Globus pallidus (tissue), 1 donor: ENCODE measurements around the gene TMEM108.

Experiments
- DNase-seq: peaks from one replicate; pipeline ENCODE4 v3.0.0-alpha.2; 2015; ENCODE audit warnings: low spot score

The TMEM108 gene

DNA sequence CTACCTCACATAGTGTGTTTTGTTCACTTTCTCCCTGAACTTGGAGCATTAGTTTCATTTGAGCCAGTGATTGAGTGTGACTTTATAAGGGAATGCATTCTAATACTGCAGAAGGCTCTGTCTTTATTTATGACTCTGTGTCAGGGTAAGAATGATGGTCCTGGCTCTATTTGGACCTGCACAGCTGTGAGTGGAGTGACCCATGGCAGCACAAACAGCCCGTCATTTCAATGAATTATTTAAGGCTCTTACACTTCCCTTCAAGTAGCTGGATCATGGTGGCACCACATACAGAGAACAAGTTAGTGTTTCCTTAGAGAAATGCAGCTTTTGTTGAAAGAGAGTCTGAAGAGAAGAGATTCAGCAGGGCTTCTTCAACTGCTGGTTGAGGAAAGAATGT, 16.4 kb downstream of the TMEM108 start:
- no peak for DNase-seq

DNA sequence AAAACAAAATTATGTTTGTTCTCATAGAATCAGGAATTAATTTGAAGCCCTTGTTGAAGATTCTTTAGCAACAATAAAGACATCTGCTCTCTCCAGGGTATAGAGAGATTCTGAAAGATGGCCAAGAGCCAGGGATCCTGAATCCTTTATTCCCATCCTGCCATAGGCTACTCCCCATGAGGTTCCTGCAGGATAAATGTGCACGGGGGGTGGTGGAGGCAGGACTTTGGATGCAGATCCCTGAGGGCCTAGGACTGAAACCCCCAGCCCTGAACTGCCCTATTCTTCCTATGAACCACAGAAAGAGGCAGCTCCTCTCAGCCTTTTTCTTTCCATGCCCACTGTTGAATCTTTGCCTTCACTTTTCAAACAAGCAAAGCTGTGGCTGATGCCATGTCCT, 17.1 kb downstream of the TMEM108 start:
- DNase-seq, result no peak

DNA sequence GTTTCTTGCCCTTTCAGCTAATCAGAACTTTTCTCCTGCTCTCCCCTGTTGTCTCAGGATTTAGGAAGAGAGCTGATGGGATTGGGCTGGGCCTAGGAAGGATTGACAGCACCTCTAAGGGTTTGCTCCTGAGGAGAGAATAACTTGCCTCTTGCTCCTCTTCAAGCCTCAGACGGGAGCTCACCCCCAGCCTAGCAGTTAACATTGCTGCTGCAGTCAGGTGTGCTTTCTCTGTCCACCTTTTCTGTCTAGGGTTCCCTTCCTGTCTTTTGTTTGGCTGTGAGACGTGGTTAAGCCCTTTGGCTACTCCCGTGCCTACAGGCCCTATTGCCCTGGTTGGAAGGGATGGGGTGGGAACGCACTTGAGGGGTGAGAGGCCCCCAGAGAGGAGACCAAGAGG, 20.1 kb downstream of the TMEM108 start:
- DNase-seq, result no peak

DNA sequence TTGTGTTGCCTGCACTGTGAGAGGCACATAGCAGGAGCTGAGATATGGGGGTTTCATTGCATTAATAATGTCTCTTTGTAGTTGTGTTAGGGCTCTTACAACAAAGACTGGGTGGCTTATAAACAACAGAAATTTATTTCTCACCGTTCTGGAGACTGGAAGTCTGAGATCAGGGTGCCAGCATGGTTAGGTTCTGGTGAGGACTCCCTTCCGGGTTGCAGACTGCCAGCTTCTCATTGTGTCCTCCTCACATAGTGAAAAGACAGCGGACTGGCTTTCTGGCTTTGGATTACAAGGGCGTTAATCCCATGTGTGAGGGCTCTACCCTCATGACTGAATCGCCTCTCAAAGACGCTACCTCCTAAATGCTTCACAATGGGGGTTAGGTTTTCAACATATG, 20.6 kb downstream of the TMEM108 start:
- DNase-seq, result no peak

DNA sequence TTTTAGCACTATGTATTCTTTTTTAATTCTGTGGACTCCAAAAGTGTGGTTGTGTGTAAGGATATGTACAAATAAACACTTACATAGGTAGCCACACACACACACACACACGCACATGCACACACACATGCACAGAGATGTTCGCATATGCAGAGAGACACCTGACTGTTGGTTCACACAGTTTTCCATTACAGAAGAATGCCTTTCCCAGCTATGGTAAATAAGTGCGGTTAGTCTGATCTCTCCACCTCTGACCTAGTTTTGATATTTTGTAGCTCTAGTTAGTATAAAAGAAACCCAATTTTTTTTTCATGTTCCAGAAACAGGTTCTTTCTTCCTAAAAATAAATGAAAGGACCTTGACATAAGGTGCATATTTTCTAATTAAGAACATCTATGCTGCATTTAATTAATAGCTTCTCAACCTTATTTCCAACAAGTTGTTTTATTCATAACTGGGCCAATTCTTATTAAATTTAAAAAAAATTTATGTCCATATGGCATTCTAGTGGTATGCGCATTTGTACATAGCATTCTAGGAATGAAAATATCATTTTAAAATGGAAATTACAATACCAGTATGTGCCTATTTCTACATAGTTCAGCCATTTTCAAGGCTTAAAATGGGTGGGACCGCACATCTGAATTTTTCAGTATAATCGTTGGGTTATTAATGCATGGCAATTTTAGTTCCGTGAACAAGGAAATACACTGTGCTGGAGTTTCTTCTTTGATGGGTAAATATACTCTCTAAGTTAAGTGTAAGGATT, 27.2 kb downstream of the TMEM108 start:
- DNase-seq, result no peak

DNA sequence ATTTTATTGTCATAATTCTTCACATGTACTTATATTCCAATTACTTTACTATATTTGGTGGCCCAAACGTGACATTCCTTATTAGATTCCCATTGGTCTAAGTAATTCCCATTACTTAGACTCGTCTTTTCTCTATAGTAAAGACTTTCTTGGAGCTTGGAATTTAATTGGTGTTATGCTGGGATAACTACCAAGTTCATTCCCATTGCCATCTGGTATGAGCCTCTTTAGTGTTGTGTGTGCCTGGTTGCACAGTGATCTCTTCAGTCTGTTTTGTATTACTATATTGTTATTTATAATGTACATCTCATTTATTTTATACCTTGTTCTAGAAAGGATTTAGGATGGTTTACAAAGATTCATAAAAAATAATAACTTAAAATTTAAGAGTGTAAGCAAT, 27.8 kb downstream of the TMEM108 start:
- DNase-seq, result no peak

DNA sequence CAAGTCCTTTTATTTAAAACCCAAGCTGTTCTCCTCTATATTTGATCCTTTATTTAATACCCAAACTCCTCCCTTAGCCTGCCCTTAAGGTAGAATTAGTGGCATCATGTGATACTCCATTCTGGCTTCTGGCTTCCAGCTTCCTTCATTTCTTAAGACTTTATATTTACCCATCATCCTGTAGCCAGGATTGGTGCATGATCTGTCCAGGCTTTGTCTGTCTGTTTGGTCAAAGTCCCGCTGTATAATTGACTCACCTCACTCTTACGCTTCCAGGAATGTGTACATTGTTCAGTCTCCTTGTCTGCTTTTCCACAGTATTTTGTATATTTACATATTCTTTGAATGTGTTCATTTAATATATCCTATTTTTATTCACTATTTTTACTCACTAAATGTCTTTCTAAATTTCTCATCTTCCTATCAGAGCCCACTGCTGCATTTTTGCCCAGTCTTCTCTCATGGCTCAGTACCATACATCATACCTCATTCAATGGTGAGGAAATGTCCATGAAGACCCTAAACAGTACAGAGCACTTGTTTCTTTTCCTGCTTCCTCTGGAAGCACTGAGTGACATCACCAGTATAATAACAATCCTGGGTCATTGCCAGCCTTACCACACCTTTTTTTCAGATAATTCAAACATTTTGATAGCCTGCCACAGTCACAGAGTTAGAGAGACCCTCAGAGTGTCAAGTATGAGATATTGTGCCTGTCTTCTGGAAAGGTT, 31.5 kb downstream of the TMEM108 start:
- no peak for DNase-seq

DNA sequence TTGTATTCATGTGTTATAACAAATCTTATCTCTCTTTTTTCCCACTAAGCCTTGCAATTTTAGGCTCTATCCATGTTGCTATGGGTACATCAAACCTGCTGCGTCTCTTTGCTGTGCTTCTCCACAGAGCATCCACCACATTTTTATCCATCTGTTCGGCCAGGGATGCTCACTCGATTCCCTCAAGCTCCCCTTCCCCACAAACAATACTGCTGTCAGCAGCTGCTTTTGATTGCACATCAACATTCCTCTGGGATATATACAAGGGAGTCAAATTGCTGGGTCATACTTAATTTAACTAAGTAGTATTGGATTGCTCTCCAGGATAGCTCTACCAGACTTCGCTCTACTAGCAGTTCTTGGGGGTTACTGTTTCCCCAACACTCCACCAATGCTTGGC, 36.8 kb downstream of the TMEM108 start:
- DNase-seq, result no peak

DNA sequence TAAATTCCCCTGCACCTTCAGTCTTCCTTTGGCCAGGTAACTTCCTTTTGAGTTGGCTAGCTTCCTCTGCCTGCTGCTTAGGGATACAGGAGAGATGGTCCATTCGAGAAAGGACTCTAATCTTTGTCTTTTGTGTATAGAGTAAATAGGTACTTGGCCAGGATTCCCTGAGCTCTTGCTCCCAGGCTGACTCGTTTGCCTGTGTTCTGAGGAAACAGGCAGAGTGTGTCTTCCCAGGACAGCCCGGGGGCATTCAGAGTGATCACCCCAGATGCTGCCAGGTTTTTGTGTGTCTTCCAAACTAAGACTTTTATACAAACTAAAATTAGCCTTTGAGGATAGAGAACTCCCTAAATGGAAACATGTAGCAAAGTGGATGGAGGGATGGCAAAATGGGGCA, 39.5 kb downstream of the TMEM108 start:
- DNase-seq, result no peak

DNA sequence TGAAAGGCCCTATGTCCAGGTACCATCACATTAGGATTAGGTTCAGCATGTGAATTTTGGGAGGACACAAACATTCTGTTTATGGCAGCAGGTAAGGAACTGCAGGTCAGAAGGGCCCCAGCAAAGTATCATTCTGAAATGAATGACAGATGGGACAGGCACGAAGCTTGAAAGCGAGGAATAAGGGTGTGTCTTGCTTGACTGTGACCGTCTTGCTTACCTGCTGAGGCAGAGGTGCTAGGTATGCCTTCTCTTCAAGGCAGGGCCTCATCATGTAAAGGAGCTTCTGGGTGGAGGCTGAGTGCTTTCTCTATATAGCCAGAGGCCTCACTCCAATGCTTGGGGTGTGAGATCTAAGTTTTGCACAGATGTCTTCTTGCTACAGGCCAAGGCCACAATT, 41.4 kb downstream of the TMEM108 start:
- no peak for DNase-seq

DNA sequence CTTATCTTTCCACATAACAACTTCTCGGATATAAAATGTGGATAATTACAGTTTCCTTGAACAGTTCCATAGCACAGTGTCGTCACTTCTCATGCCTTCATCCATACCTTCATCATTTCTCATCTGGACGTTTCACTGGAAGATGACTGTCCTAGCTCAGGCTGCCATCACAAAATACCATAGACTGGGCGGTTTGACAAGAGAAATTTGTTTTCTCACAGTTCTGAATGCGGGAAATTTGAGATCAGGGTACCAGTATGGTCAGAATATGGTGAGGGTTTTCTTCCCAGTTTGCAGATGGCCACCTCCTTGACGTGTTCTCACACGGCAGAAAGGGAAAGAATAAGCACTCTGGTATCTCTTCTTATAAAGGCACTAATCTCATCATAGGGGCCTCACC, 42.8 kb downstream of the TMEM108 start:
- no peak for DNase-seq

DNA sequence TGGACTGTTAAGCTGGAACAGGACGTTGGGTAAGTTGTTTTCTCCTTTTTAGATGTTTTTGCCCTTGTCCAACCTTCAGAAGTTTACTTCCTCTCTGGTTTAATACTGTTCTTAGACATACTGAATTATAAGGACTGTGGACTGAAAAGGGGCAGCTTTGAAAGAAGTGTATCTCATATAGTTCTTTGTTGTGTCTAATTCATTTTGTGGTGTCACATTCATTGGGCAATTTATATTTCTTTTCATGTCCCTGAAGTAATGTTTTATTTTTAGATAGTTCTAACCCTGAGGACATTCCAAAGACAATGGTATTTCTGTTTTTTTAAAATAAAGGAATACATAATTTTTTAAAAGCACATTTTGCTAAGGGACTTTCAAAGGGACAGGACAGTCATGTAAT, 45.2 kb downstream of the TMEM108 start:
- no peak for DNase-seq

DNA sequence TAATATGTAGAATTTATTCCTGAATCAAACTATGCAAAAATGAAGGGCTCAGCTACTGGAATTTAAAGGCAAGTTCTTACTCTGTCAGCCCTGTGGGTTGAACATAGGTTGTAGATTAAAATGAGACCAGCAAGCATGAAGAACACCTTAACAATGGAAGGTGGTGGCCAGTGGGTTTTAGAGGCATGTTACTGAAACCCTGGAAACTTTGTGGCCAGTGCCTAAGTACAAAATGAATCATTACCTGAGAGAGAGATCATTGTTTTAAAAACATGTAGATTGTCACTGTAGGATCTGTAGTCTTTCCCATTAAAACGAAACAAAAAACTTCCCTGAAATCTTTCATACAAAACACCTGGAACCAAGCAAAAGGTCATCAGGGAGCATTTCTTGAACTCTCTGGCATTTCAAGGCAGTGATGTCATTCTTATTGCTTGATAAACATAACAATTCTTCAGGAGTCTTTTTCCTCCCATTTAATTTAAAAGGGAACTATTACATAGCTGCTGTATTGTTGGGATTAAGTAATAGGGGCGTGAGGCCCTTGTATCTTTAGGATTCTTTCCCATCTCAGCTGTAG, 51.8 kb downstream of the TMEM108 start:
- no peak for DNase-seq

DNA sequence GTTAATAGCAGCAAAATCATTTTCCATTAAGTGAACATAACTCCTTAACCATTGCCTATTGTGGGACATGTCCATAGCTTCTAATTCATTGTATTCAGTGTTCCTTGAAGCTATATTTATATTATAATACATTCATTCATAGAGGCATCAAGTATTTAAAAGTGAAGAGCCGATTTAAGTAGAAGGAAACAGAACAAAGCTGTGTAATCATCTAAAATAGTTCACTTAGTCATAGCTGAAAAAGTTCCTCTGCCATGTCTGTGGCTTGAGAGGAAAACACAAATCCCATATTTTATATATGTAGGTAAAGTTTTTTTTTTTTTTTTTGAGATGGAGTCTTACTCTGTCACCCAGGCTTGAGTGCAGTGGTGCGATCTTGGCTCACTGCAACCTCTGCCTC, 54.5 kb downstream of the TMEM108 start:
- no peak for DNase-seq

DNA sequence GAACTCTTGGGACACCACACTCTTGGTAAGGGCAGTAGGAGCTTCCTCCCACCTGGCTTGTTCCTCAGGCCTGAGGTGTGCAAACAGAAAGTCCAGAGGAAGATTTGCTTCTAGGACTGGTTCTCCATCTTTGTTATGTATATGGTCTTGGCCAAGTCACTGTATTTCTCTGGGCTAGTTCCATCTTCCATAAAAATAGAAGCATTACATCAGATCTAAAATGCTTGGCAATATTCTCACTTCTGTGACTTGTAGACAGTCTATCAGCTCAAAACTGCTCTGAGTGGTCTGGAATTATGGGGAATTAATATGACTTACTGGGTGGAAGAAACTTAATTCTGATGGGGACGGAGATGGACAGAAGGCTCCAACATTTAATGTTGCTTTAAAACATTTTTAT, 55.2 kb downstream of the TMEM108 start:
- DNase-seq, result no peak

DNA sequence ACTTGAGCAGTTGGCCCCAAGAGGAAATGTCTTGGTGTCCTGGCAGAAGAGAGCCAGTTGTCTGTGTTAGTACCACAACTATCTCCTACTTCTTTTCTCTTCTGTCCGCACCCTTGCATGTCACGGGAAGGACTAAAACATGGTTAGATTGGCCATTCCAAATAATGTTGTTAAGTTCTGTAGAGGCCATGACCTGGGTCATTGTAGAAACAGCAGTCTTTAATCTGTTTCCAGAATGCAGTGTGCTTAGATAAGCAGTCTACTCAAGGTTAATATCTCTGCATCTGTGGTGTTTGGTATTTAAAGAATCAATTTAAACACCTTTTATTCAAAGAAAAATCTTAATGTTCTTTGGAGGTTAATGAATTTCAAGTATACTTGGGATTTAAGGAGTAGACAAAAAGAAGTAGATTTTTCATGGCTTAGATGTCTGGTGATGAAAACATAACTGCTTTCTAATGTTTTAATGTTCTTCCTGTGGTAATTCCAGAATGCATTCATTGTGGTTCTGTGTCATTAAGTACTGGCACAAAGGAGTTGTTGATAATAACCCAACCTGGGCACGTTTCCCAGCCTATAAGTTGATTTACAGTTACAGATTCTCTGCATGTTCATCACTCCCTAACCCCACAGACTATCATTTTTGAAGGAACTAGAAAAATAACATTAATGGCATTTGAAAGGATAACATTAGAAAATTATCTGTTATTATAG, 58.9 kb downstream of the TMEM108 start:
- no peak for DNase-seq

DNA sequence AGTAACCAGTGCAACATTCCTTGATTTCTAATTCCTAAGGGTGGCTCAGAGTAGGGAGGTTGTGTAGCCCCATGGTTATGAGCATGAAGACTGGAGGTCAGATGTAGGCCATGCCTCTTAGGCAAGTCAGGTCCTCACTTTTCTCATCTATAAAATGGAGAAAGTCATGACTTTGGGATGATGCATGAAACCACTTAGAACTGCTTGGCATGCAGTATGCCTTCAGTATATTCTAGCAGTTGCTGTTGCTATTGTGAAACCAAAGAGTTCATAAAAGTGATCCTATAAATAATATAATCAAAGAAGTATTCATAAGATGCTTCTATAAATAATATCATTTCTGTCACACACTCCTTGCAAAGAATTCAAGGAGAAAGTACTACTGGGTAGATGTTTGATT, 65.5 kb downstream of the TMEM108 start:
- no peak for DNase-seq

DNA sequence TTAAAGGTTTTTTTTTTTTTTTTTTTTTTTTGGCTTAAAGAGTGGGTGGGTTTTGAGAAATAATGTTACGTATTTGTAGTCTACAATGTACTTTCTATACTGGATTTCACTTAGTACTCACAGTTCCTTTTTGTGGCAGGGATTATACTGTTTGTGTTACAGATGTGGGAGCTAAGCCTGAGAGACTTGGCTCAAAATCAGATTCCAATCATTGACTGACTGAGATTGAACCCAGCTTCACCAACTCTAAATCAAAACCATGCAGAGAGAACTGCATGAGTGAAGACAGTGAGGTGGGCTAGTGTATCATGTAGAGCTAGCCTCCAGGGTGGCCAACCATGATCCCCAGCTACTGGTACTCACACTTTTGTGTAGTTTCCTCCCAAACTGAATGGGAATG, 68.0 kb downstream of the TMEM108 start:
- no peak for DNase-seq

DNA sequence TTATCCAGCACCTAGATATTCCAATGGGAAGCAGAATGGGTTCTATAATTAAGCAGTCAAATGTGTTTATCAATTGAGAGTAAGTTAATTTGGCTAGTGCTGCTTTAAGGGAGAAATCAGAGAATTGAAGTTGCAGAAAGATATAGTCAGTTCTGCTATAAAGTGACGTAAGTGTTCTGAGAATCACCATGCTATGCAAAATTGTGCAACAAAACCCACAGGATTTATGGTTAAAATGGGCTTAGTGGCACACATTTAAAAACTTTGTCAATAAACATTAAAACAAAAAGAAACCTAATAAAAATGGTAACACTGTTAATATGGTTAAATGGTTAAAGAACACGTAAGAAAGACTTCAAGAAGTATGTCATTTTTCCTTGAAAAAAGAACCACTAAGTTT, 74.5 kb downstream of the TMEM108 start:
- no peak for DNase-seq

DNA sequence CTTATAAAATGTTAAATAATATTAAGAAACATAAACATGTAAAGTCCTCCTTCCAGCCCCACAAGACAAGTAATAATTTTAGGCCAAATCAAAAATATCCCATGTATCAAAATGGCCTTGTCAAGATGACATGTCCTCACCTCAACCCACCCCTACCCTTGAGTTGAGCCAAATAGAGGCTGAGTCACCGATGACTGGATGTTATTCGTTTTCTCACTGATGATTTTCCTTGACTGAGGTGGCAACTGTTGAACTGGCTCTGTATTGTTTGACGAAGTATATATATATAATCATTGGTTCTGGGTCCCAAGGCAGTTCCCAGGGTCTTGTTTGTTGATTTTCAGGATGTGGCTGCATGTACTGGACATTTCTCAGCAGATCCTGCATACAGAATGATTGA, 75.3 kb downstream of the TMEM108 start:
- DNase-seq, result no peak

DNA sequence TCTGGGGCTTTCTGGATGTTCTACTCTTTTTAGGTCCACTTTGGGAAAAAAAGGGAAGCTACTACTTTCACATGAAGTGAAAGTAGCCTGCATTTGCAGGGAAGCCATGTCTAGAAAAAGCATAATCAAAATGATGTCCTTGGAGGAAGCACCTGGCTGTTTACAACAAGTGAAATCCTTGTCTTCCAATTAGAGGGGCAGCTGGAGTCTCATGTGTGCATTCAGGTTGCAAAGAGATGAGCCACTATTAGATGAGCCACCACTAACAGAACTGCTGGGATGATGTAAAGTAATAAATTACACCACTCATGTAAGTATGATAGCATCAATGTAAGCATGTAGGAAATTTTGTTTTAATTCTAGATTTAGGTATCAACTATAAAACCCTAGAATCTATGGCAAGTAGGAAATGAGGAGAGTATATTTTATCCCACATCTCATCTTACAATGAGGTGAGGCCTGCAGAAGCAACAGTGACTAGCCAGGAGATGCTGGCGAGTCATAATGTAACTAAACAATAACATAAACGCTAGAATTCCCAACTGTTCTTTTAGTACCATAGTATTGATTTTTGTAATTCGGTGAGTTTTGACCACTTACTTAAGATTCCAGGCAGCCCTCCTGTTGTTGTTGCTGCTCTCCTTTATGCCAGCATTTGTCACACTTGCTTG, 75.9 kb downstream of the TMEM108 start:
- no peak for DNase-seq

DNA sequence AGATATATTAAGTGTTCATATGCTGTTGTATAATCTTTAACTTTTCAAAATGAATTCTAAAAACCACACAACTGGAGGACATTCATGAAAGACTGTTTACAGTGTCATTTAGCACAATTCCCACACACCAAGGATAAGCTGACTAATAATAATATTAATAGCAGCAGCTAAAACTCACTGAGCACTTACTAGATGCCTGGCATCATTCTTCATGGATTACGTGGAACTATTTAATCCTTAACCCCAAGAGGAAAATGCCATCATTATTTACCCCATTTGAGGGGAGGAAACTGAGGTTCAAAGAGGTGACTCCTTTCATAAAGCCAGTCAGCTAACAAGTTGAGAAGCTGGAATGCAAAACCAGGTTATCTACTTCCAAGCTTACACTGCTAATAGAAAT, 77.0 kb downstream of the TMEM108 start:
- DNase-seq, result no peak
